ENCODE data around the gene MSANTD1. TPM values are rescaled to one million over a fixed set of nuclear protein-coding genes. Genes with fewer than 3 reads are reported as not detected.

MSANTD1 gene
- total RNA-seq, 4 donors from 2014 or later = 0.68 to 1.3 (median 0.80) TPM; not detected in 1

DNA sequence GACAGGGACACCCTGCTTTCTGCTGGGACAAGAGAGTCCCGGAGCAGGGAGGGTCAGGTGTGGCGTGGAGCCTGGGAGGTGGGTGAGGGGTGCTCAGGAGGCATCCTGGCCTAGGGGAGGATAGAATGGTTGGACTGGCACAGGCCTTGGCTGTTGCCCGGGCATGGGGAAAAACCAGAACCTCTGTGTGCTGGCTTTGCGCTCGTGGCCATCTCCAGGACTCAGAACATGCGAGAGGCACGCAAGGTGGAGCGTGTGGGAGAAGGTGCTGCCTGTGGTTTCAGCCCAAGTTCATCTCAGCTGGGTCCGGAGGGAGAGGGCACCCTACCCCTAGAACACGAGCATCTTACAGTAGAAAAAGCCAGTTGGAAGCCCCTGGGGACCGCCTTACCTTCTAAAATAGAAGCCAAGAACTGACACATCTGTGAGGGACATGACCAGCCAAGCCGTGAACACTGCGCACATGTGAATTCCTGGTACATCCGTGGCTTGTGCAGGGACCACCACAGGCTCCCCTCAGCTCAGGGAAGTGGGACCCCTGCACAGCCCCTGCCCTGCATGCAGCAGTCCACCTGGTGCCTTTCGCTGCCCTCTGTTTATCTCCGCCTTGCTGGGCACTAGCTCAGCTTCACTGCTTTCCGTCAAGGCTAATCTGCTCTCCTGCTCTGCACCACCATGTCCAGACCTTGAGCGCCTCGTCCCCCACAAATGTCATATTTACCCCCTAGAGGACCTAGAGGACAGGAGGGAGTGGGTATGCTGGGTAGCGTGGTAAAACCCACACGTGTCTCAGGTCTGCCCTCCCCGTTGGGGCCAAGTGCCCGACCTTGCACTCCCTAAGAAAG lies 13.5 kb downstream of the MSANTD1 start:
- H3K9me3 ChIP-seq = no peaks in the 10 kb centered on the region
- no peaks in the 10 kb centered on the region for H3K4me1 ChIP-seq
- no peaks in the 10 kb centered on the region for H3K36me3 ChIP-seq
- peak; percentile 3 for DNase-seq
- TF ChIP-seq POLR2A (IDR thresholded peaks at IDR 0.05) (no peak), EP300 (IDR thresholded peaks at IDR 0.05; ENCODE audit: low read depth) (no peak), POLR2AphosphoS5 (IDR thresholded peaks at IDR 0.05) (no peak)
- TF ChIP-seq, protein P1, sequence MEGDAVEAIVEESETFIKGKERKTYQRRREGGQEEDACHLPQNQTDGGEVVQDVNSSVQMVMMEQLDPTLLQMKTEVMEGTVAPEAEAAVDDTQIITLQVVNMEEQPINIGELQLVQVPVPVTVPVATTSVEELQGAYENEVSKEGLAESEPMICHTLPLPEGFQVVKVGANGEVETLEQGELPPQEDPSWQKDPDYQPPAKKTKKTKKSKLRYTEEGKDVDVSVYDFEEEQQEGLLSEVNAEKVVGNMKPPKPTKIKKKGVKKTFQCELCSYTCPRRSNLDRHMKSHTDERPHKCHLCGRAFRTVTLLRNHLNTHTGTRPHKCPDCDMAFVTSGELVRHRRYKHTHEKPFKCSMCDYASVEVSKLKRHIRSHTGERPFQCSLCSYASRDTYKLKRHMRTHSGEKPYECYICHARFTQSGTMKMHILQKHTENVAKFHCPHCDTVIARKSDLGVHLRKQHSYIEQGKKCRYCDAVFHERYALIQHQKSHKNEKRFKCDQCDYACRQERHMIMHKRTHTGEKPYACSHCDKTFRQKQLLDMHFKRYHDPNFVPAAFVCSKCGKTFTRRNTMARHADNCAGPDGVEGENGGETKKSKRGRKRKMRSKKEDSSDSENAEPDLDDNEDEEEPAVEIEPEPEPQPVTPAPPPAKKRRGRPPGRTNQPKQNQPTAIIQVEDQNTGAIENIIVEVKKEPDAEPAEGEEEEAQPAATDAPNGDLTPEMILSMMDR (IDR thresholded peaks at IDR 0.05) = no peak
- WGBS, 2 donors (ENCODE audit: low coverage in 1 of 2) = 82 to 91% methylated on average over 3 to 22 of the region's 23 CpGs
- no peaks in the 10 kb centered on the region for H3K27me3 ChIP-seq
- no peak overlapping the region for H3K27ac ChIP-seq
- H3K4me3 ChIP-seq = no peak overlapping the region
- in situ Hi-C loops (cut with MboI; ENCODE audit: low pct_ligation_motif_present in 1 of 4, low pct_unique_long_range_greater_than_20kb in 1 of 4, low sequenced_read_pairs in 3 of 4) = no loop called here
- intact Hi-C loops (cut with DNase I; ENCODE audit: low total_unique reads) = no loop called here

DNA sequence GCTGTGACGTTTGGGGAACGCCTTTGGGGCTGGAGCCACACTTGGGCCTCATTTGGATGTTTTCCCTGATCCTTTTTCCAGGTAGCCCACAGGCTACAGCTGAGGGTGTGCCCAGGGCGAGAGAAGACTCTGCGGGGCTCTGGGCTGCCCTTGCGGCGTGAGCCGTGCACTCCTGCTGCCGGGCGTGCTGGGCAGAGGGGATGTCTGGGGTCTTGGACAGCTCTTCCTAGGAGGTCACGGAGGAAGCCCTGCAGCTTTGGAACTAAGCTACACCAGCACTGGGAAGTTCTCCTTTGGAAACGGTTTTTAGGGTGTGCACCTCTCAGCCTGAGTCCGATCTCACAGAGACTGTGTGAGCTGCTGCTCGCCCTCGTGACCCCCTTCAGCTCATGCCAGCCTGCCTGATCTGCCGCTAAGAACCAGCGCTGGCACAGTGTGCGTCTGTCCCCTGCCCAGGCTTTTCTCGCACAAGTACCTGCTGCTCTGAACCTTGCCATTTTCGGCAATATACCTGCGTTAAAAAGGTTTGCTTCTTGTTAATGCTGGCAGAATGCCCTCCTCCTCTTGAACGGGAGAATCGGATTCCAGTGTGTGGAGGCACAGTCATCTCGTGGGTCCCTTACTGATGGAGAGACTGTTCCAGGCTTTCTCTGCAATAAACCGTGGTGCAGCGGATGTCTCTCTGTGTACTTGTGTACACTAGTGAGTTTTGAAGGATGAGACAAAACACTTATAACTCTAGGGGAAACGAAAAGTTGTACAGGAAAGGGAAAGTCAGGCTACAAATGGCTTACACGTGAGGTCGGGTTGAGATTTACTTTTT lies 14.3 kb downstream of the MSANTD1 start:
- Histone ChIP-seq H3K4me3 (no peak overlapping the region), H3K27ac (no peak overlapping the region), H3K4me1 (no peaks in the 10 kb centered on the region), H3K9me3 (no peaks in the 10 kb centered on the region), H3K36me3 (no peaks in the 10 kb centered on the region), H3K27me3 (no peaks in the 10 kb centered on the region)
- TF ChIP-seq EP300 (IDR thresholded peaks at IDR 0.05; ENCODE audit: low read depth) = no peak
- TF ChIP-seq POLR2AphosphoS5 (IDR thresholded peaks at IDR 0.05) = no peak
- in situ Hi-C loops (cut with MboI; ENCODE audit: low pct_ligation_motif_present in 1 of 4, low pct_unique_long_range_greater_than_20kb in 1 of 4, low sequenced_read_pairs in 3 of 4) (no loop called here), intact Hi-C loops (cut with DNase I; ENCODE audit: low total_unique reads) (no loop called here)
- 71 to 81% methylated on average over 5 to 28 of the region's 28 CpGs for WGBS, 2 donors (ENCODE audit: low coverage in 1 of 2)
- DNase-seq = no peak

DNA sequence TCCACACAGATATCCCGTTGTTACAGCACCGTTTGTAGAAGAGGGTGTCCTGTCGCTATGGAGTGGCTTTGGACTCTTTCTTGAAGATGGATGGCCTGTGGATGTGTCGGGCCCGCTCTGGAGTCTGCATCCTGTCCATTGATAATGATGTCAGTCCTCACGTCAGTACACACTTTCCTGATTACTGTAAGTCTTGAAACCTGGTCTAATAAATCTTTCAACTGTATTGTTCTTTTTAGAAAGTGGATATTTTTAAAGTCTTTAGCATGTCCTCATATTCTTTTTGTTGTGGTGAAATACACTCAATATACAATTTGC lies 14.9 kb downstream of the MSANTD1 start:
- no peaks in the 10 kb centered on the region for H3K4me1 ChIP-seq
- 74 to 94% methylated on average over 3 to 6 of the region's 6 CpGs for WGBS, 2 donors (ENCODE audit: low coverage in 1 of 2)
- no peak for DNase-seq
- H3K4me3 ChIP-seq = no peak overlapping the region
- H3K9me3 ChIP-seq = no peaks in the 10 kb centered on the region
- no peaks in the 10 kb centered on the region for H3K27me3 ChIP-seq
- no peaks in the 10 kb centered on the region for H3K36me3 ChIP-seq
- intact Hi-C loops (cut with DNase I; ENCODE audit: low total_unique reads) (no loop called here), in situ Hi-C loops (cut with MboI; ENCODE audit: low pct_ligation_motif_present in 1 of 4, low pct_unique_long_range_greater_than_20kb in 1 of 4, low sequenced_read_pairs in 3 of 4) (no loop called here)
- H3K27ac ChIP-seq = no peak overlapping the region
- TF ChIP-seq, protein P1 (IDR thresholded peaks at IDR 0.05) = no peak
- no peak for TF ChIP-seq EP300 (IDR thresholded peaks at IDR 0.05; ENCODE audit: low read depth)

DNA sequence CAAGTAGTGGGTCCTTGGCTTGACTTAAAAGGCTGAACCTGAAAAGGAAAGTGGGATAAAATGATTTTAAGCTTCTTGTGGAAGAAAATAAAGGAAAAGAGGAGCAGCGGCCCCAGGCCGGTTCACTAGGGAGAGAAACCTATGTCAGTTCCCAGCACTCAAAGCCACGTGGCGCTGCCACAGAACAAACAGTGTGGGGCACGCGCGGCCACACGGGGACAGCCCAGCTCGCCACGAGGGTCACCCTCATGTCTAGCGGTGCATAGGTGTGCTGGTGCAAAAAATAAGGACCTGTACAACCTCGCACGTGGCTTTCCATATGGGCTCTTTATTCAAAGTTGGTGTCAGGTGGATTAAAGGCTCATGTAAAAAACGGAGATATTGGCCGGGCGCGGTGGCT lies 17.1 kb downstream of the MSANTD1 start:
- no peaks in the 10 kb centered on the region for H3K36me3 ChIP-seq
- H3K4me3 ChIP-seq = no peak overlapping the region
- DNase-seq = no peak
- no peaks in the 10 kb centered on the region for H3K27me3 ChIP-seq
- no peaks in the 10 kb centered on the region for H3K4me1 ChIP-seq
- TF ChIP-seq POLR2AphosphoS5 (IDR thresholded peaks at IDR 0.05) (no peak), POLR2A (IDR thresholded peaks at IDR 0.05) (no peak), EP300 (IDR thresholded peaks at IDR 0.05; ENCODE audit: low read depth) (no peak)
- TF ChIP-seq, protein P1 (IDR thresholded peaks at IDR 0.05) = no peak
- WGBS, 2 donors (ENCODE audit: low coverage in 1 of 2) = 92 to 99% methylated on average over 10 to 17 of the region's 17 CpGs
- H3K9me3 ChIP-seq = no peaks in the 10 kb centered on the region
- in situ Hi-C loops (cut with MboI; ENCODE audit: low pct_ligation_motif_present in 1 of 4, low pct_unique_long_range_greater_than_20kb in 1 of 4, low sequenced_read_pairs in 3 of 4) (no loop called here), intact Hi-C loops (cut with DNase I; ENCODE audit: low total_unique reads) (no loop called here)
- no peak overlapping the region for H3K27ac ChIP-seq
